ENCODE data around the gene ESPL1.
"Not testable (repeated sequence)": the region's sequence is repeated elsewhere in the genome, so short reads cannot be mapped to it uniquely, and the experiment has no call there.

ESPL1 gene

DNA sequence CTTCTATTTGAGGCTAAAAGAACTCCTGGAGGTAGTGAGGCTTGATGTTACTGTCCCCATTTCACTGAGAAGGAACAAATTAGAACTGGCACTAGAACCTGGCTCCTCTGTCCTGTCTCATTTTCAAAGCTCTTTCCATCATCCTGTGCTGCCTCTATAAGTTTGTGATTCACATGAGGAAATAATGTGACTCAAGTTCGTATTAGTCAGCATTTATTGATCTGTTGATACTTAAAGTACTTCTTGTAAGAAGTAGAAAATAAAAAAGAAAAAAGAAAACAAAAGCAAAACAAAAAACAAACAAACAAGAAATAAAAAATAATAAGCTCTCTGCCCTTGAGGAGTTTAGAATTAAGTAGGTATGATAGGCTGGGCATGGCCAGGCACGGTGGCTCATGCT lies 2.3 kb upstream of the ESPL1 start:
- DNase-seq = no peak

DNA sequence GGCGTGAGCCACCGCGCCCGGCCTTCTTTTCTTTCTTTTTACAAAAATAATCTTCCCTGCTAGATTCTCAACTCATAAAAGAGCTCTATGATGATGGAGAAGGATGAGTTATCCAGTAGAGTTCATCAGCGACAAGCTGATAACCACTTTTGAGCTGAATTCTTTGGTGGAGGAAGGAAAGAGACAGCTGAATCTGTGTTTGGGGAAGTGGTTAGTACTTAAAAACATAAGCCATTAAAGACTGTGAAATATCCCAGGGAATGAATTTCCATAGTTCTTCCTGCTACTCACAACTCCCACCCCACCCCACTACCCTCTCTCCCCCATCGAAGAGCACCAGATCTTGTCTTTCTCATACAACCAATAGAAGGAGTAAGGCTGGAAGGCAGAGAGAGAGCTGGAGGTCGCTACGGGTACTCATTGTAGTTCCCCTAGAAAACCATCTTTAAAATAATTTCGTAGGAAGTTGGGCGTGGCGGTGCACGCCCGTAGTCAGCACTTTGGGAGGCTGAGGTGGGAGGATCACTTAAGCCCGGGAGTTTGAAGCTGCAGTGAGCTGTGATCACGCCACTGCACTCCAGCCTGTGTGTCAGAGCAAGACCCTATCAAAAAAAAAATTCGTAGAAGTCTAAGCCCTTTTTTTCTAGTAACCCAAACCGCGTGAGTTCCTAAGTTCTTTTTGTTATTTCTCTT lies 647 bp upstream of the ESPL1 start:
- peak; percentile 53 for DNase-seq

DNA sequence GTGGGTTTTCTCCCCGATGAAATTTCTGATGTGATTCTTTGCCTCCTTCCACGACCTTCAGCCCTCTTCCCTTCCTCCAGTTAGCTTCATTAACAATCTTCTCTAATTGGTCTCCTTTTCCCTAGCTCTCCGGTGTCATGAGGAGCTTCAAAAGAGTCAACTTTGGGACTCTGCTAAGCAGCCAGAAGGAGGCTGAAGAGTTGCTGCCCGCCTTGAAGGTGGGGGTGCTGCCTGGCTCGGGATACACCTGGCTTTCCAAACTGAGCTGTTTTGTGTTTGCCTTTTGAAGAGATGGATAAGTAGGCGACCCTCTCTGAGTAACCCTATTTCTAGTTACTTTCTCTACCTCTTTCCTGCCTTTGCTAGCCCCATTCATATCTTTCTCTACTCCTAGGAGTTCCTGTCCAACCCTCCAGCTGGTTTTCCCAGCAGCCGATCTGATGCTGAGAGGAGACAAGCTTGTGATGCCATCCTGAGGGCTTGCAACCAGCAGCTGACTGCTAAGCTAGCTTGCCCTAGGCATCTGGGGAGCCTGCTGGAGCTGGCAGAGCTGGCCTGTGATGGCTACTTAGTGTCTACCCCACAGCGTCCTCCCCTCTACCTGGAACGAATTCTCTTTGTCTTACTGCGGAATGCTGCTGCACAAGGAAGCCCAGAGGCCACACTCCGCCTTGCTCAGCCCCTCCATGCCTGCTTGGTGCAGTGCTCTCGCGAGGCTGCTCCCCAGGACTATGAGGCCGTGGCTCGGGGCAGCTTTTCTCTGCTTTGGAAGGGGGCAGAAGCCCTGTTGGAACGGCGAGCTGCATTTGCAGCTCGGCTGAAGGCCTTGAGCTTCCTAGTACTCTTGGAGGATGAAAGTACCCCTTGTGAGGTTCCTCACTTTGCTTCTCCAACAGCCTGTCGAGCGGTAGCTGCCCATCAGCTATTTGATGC lies 797 bp downstream of the ESPL1 start:
- peak; percentile 21 for DNase-seq

DNA sequence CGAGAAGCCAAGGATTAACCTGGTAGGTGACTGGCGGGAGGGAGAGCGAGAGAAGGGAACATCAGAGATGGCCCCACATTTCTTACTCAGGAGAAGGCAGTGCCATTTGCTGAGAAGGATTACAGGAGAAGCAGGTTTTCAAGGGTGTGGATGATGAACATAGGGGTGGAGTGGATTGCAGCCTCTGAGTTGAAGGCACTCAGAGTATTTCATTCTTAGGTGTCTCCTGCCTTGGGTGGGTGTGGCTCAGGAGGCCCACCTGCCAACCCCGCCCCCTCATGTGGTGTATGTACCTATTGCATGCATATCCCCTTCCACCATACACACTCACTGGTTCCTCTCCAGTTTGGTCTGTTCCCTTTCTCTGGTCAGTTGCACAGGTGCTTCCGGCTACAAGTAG lies 6.3 kb downstream of the ESPL1 start:
- no peak for DNase-seq

DNA sequence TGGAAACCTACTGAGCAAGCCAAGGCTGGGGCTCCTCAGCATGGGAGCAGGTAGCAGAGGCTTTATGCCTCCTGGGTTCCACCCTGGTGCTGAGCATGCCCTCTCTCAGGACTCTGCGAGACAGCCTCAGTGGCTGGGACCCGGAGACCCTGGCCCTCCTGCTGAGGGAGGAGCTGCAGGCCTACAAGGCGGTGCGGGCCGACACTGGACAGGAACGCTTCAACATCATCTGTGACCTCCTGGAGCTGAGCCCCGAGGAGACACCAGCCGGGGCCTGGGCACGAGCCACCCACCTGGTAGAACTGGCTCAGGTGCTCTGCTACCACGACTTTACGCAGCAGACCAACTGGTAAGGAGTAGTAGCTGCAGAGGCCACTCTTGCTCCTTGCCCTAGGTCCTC lies 8.4 kb downstream of the ESPL1 start:
- DNase-seq = no peak

DNA sequence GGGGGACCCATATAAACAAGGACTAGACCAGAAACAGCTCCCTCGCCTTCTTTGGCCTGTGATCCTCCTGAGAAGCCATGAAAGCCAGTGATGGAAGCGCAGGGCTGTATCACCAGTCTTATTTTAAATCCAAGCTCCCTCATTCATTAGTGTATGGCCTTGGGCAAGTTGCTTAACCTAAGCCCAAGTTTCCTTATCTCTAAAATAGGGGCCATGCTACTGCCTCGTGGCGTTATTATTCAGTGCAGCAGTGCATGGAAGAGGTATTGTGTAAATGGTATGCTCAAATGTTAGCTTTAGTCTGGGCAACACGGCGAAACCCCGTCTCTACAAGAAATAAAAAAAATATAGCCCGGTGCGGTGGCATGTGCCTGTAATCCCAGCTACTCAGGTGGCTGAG lies 9.9 kb downstream of the ESPL1 start:
- DNase-seq = no peak

DNA sequence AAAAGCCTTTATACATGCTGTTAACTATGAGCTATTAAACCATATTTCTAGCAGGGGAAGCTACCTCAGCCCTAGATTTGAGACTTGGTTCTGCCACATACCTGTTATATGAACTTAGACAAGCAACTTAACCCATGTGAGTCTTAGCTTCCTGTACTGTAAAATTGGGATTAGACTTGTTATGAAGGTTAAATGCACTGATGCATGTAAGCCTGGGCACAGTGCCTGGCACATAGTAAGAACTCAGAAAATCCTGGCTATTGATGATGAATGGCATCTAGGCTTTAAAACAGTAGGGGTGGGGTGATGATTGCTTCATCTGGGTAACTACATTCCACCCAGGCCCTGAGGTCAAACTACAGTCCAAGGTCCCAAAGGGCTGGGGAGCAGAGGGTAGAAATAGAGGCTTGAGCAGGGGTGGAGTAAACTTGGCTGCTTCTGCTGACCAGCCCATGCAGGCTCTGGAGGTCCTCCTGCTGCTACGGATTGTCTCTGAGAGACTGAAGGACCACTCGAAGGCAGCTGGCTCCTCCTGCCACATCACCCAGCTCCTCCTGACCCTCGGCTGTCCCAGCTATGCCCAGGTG lies 11.3 kb downstream of the ESPL1 start:
- DNase-seq = no peak

DNA sequence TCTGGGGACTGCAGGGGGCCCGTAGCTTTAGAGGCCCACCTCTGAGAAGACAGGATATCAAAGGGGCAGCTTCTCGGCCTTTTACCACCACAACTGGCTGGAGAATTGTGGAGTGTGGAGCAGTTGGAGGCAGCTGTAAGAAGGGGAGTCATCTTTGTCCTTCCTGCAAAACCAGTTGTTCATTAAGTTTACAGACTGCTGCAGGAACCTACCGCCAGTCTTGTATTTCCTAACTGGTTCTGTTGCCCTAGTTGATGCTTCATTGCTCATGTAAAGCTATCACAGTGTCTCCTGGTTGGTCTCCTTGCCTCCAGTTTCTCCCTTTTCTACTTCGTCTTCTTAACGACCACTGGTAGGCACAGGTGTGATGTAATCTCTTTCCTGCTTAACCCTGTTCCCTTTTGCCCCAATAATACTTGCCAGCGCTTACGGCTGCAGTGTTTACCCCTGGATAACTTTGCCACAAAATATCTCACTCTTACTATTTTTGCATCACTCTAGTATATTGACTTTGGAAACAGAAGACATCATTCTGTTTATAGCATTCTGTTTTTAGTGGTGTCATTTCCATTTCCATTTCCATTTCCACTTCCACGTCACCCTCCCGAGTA lies 11.9 kb downstream of the ESPL1 start:
- DNase-seq = no peak

DNA sequence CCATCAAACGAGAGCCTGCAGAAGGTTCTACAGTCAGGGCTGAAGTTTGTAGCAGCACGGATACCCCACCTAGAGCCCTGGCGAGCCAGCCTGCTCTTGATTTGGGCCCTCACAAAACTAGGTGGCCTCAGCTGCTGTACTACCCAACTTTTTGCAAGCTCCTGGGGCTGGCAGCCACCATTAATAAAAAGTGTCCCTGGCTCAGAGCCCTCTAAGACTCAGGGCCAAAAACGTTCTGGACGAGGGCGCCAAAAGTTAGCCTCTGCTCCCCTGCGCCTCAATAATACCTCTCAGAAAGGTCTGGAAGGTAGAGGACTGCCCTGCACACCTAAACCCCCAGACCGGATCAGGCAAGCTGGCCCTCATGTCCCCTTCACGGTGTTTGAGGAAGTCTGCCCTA lies 18.3 kb downstream of the ESPL1 start:
- DNase-seq = no peak

DNA sequence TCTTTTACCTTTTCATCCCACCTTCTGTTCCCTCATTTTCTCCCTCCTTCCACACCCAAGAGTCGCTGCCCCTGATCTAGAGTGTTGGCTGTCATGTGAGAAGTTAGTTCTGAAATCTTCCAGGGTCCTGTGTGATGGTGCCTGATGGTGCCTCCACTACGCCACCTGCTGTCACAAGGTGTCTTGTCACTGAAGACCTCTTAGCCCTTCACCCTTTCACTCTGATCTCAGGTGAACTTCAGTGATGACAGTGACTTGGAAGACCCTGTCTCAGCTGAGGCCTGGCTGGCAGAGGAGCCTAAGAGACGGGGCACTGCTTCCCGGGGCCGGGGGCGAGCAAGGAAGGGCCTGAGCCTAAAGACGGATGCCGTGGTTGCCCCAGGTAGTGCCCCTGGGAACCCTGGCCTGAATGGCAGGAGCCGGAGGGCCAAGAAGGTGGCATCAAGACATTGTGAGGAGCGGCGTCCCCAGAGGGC lies 19.7 kb downstream of the ESPL1 start:
- DNase-seq = peak; percentile 67

DNA sequence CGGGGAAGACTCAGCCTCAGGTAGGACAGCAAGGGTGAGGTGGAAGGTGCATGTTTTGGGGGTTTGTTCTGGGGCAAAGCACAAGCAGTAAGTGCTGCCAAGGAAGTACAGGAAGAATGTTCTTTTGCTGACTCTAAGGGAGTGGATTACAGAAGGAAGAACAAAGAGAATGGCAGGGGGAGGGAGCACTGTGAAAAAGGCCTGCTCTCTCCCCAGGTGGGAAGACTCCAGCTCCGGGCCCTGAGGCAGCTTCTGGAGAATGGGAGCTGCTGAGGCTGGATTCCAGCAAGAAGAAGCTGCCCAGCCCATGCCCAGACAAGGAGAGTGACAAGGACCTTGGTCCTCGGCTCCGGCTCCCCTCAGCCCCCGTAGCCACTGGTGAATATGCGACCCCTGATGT lies 20.2 kb downstream of the ESPL1 start:
- DNase-seq = no peak

DNA sequence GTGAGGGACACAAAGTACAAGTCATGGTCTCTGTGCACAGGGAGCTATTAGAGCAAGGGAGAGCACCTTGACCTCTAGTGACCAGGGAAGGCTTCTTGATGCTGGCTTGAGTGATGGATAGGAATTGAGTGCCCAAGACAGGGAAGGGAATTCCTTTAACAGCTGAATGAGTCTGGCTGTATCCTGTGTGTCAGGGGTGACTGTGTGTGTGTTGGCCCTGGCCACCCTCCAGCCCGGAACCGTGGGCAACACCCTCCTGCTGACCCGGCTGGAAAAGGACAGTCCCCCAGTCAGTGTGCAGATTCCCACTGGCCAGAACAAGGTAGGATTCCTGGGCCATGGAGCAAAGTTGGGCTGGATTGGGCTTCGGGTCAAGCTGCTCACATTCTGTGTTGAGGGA lies 21.8 kb downstream of the ESPL1 start:
- DNase-seq = no peak

DNA sequence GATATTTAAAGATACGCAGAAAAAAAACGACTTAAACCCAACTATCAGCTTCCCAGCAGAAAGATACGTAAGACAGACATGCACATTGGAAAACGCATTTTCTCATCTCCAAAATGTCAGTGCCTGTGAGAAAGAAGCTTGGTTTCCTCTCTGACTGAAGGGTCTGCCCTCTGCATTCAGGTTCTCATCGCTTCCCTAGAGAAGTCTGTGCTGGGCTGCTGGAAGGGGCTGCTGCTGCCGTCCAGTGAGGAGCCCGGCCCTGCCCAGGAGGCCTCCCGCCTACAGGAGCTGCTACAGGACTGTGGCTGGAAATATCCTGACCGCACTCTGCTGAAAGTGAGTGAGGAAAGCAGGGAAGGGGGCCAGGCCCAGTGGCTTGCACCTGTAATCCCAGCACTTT lies 22.6 kb downstream of the ESPL1 start:
- no peak for DNase-seq

DNA sequence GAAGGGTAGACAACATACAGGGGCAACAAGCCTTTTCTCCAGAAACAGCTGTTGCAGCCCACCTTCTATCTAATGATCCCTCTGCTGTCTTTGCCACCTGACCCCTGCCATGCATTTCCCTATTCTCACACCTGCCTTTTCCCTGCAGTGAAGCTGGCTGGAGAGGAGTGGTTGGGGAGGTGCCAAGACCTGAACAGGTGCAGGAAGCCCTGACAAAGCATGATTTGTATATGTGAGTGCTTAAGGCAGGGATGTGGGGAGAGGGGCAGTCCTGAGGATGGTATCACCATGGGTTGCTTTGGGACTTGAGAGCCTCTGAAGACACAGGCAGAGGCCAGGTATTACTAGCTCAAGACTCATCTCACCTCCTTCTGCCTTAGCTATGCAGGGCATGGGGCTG lies 24.3 kb downstream of the ESPL1 start:
- peak; percentile 91 for DNase-seq

DNA sequence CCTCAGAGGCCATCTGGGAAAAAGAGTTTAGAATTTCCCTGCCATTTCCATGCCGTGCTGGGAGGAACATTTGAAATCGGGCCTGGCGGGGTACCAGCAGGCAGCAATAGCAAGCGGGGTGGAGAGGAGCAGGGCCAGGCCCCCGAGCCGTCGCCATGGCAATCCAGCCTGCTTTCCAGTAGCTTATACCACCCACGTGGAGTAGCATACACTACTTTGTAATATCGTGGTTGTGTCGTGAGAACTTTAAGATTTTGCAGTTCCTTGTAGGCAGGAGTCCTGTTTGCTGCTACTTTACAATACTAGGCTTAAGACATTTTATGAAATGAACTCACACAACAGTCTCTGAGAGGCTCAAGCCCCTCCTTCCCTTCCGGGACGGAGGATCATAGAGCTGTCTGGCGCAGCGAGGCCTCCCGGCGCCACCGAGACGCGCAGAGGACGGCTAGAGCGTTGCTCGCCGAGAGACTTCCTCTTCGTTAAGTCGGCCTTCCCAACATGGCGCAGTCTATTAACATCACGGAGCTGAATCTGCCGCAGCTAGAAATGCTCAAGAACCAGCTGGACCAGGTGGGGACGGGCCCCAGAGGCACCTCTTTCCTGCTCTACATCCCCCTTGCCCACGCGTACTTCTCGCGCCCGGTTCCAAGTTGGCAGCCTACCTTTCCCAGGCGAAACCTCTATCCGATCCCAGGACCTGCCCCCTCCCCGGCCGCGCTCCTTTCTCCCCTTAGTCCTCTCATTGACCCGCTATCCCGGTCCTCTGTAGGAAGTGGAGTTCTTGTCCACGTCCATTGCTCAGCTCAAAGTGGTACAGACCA lies 27.2 kb downstream of the ESPL1 start, which contains the start of gene PFDN5:
Gene PFDN5, plus strand, starts transcription at position 473 of the 821 bp plus-strand sequence. Its CDS starts 26 bp downstream, at position 499.
- DNase-seq = peak; percentile 92

DNA sequence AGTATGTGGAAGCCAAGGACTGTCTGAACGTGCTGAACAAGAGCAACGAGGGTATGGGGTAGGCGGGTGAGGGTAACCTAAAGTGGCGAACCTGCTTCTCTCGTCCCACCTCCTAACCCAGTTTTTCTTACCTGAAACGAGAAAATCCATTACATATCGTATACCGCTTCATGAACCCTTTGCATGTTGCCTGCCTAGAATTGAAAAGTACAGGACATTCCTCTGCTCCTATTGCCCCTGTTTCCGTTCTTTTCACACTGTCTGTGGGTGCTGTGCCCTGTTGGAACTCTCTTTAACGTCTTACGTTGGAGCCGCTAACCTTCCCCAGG lies 27.8 kb downstream of the ESPL1 start:
- no peak for DNase-seq

DNA sequence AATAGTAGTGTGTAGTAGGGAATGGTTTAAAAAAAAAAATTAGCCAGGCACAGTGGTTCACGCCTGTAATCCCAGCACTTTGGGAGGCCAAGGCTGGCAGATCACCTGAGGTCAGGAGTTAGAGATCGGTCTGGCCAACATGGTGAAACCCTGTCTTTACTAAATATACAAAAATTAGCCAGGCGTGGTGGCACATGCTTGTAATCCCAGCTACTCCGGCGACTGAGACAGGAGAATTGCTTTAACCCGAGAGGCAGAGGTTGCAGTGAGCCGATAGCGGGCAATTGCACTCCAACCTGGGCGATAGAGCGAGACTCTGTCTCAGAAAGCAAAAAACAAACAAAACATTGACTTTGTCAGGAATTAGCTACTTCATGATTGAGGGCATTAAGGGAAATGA lies 29.0 kb downstream of the ESPL1 start:
- not testable (repeated sequence) for DNase-seq

DNA sequence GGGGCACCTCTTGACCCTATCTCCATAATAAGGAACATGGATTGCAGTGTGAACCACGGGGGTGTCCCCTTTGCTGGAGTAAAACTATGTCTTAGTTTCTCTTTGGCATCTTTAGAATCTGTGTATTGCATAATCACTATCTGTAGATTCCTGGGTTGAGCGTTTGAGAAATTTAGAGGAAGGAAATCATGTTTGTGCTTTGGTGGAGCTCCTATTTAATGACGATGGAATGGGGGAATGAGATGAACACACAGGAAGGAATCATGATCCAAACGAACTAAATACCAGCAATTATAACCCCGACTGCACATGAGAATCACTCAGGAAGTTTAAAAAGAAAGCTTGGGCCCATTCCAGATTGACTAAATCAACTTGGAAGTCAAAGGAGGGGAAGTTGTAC lies 30.1 kb downstream of the ESPL1 start:
- no peak for DNase-seq

DNA sequence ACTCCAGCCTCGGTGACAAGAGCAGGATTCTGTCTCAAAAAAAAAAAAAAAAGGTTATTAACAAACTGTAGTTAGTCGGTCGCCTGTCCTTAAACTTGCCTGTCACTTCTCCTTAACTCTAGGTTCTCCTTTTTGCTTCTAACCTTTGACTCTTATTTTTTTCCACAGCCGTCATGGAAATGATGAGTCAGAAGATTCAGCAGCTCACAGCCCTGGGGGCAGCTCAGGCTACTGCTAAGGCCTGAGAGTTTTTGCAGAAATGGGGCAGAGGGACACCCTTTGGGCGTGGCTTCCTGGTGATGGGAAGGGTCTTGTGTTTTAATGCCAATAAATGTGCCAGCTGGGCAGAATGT lies 31.0 kb downstream of the ESPL1 start:
- DNase-seq = peak; percentile 37

DNA sequence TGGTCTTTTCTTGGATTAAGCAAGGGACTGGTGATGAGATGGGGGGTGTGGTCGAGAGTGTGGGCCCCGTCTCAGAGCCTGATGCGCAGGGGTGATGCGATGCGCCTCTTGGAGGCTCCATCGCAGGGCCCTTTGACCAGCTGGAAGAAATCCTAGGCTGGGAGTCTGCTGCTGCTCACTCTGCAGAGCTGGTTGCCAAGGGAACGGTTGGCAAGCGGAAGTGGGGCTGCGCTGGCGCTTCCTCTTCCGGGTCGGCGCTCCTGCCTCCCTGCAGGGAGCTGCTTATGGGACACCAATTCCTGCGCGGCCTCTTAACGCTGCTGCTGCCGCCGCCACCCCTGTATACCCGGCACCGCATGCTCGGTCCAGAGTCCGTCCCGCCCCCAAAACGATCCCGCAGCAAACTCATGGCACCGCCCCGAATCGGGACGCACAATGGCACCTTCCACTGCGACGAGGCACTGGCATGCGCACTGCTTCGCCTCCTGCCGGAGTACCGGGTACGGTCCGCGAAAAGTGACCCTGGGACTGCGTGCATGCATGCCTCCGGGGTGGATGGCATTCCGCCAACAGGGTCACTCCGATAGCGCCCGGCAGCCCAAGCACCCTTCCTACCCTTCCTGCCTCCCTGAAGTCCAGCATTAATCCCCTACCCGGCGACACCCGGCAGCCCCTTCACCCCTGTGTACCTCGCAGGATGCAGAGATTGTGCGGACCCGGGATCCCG lies 31.5 kb downstream of the ESPL1 start, which contains the start of gene MYG1:
Gene MYG1, plus strand, starts transcription at position 242 of the 727 bp plus-strand sequence. Its CDS starts 43 bp downstream, at position 285.
- peak; percentile 95 for DNase-seq

DNA sequence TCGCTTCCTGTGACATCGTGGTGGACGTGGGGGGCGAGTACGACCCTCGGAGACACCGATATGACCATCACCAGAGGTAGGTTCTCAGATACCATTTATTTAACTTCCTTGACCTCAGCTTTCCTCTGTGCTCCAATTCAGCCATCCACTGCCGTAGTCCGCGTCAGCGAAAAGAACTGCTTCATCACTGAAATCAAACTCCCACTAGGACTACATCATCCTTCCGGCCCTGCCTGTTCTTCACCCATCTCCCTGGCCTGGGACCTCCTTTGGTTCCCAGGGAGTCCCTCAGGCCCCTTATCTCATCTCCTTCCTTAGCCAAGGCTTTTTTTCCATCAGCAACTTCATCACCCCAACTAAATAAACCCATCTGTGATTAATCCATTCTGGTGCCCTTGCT lies 32.1 kb downstream of the ESPL1 start:
- DNase-seq = peak; percentile 23

DNA sequence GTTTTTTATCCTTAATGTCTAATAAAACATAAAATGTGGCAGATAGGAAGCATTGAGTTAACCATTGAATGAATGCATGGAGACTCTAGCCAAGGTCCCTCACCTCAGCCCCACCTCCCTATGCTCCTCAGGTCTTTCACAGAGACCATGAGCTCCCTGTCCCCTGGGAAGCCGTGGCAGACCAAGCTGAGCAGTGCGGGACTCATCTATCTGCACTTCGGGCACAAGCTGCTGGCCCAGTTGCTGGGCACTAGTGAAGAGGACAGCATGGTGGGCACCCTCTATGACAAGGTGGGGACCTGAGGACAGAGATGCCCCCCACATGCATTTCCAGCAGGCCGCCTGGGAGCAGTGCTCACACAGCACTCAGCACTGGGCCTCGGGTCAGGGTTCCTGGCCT lies 34.8 kb downstream of the ESPL1 start:
- no peak for DNase-seq
